Thoracic aorta (tissue), 2 donors: ENCODE data around the gene STX2. TPM values are rescaled to one million over a fixed set of nuclear protein-coding genes. Genes with fewer than 3 reads are reported as not detected.

ENCODE experiments used
- ATAC-seq: fragments of 150-250 bp; one replicate; pipeline ENCODE4 v1.8.0; 2017; ENCODE audit warnings: low read depth; ENCODE audit not compliant: insufficient number of reproducible peaks, low FRiP score
- DNase-seq: peaks from one replicate; pipeline ENCODE4 v3.0.0-alpha.2; 2020; ENCODE audit warnings: low spot score
- H3K27ac ChIP-seq, 2 donors: fragments of 200-600 bp; sonication (generic); 1 replicate in 1 of 2; 2 replicates in 1 of 2; pipeline ENCODE4 v1.5.1; 2016; ENCODE audit warnings: mild to moderate bottlenecking in 2 of 2, moderate library complexity in 2 of 2
- H3K27me3 ChIP-seq: fragments of 200-600 bp; sonication (generic); replicated peaks from 2 replicates; pipeline ENCODE4 v1.6.0; 2016; ENCODE audit warnings: mild to moderate bottlenecking; ENCODE audit not compliant: insufficient read depth
- H3K36me3 ChIP-seq: fragments of 200-600 bp; sonication (generic); one replicate; pipeline ENCODE4 v1.5.1; 2016
- H3K4me1 ChIP-seq, 2 donors: fragments of 200-600 bp; sonication (generic); 1 replicate in 1 of 2; 2 replicates in 1 of 2; pipeline versions ENCODE4 v1.5.1 to v1.6.0; 2016; ENCODE audit warnings: low read depth in 2 of 2, mild to moderate bottlenecking in 1 of 2; ENCODE audit not compliant: control insufficient read depth in 1 of 2
- H3K4me3 ChIP-seq: fragments of 200-600 bp; sonication (generic); 2 replicates; pipeline ENCODE4 v1.5.1; 2016; ENCODE audit warnings: mild to moderate bottlenecking
- H3K9me3 ChIP-seq: fragments of 200-600 bp; sonication (generic); 2 replicates; pipeline ENCODE4 v1.5.1; 2016
- total RNA-seq, 2 donors: library from RNA; depleted of rRNA; stranded (reverse); fragments of >200 nt; gene quantifications; one replicate each; pipeline versions ENCODE4 v1.1.0 to v1.2.3, GENCODE V29; 2016
- TF ChIP-seq, protein P1 (sequence below): fragments of 200-600 bp; sonication (generic); IDR thresholded peaks from one replicate; pipeline ENCODE4 v1.5.1; 2019; ENCODE audit warnings: antibody characterized with exemption

The STX2 gene
- total RNA-seq, 2 donors from 2014 or later, result 27.3 to 27.9 TPM

DNA sequence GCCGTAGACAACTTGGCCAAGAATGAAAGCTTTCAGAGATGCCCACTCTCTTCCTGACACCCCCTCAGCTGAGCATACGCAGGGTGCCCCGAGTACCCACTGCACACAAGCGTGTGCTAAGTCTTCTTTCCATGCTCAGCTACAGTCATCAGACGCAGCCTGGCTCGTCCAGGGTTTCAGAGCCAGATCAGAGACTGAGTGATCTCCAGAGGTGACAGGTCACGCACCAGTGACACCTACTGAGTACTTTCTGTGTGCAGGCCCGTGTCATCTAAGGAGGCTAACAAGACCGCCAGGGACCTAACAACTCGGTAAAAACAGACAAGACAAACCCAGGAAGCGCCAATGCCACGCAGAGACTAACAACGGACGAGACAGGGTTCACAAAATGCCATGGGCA lies 25.1 kb downstream of the STX2 start:
- Histone ChIP-seq H3K4me3 (no peak overlapping the region), H3K27ac (no peak overlapping the region), H3K4me1 (no peaks in the 10 kb centered on the region), H3K36me3 (peaks cover 6% of the 10 kb centered on the region), H3K27me3 (no peaks in the 10 kb centered on the region), H3K9me3 (no peaks in the 10 kb centered on the region)
- ATAC-seq (no peak), DNase-seq (no peak)
- TF ChIP-seq, protein P1, sequence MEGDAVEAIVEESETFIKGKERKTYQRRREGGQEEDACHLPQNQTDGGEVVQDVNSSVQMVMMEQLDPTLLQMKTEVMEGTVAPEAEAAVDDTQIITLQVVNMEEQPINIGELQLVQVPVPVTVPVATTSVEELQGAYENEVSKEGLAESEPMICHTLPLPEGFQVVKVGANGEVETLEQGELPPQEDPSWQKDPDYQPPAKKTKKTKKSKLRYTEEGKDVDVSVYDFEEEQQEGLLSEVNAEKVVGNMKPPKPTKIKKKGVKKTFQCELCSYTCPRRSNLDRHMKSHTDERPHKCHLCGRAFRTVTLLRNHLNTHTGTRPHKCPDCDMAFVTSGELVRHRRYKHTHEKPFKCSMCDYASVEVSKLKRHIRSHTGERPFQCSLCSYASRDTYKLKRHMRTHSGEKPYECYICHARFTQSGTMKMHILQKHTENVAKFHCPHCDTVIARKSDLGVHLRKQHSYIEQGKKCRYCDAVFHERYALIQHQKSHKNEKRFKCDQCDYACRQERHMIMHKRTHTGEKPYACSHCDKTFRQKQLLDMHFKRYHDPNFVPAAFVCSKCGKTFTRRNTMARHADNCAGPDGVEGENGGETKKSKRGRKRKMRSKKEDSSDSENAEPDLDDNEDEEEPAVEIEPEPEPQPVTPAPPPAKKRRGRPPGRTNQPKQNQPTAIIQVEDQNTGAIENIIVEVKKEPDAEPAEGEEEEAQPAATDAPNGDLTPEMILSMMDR, result no peak

DNA sequence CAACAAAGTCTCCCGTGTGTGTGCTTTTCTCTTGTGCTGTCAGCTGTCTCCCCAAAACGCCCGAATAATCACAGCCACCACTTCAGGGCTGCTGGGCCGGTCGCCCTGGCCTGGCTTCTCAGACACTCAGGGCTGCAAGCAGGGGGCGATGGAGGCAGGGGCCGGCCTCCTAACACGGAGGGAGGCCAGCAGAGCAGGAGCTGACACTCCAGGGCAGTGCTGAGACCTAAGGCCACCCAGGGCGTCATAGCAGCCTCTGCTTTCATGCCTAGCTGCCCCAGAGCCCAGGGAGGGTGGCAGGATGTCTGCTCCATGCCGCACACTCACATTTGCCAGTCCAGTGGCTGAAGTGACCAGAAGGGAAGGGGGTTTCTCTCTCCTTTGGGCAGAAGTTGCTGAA lies 25.6 kb downstream of the STX2 start:
- TF ChIP-seq, protein P1, result no peak
- no peak for DNase-seq
- H3K4me1 ChIP-seq, result no peaks in the 10 kb centered on the region
- H3K27ac ChIP-seq, result no peak overlapping the region
- no peak for ATAC-seq
- no peak overlapping the region for H3K4me3 ChIP-seq
- no peaks in the 10 kb centered on the region for H3K9me3 ChIP-seq
- H3K27me3 ChIP-seq, result no peaks in the 10 kb centered on the region
- peaks cover 7% of the 10 kb centered on the region for H3K36me3 ChIP-seq

DNA sequence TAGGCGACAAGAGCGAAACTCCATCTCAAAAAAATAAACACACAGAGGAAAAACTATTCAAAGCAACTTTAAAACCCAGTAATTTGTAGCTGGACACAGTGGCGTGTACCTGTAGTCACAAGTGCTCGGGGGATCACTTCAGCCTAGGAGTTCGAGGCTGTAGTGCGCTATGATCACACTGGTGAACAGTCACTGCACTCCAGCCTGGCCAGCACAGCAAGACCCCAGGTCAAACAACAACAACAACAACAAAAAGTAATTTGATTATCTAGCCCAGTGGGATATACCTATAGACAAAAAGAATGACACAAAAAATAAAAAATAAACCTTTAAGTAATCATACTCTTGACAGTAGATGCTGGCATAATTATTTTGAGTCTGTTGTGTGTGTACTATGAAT lies 29.3 kb downstream of the STX2 start:
- H3K4me3 ChIP-seq, result no peak overlapping the region
- no peaks in the 10 kb centered on the region for H3K4me1 ChIP-seq
- peaks cover 30% of the 10 kb centered on the region for H3K36me3 ChIP-seq
- no peak overlapping the region for H3K27ac ChIP-seq
- DNase-seq (no peak), ATAC-seq (no peak)
- TF ChIP-seq, protein P1, result no peak
- H3K27me3 ChIP-seq, result no peaks in the 10 kb centered on the region
- no peaks in the 10 kb centered on the region for H3K9me3 ChIP-seq

DNA sequence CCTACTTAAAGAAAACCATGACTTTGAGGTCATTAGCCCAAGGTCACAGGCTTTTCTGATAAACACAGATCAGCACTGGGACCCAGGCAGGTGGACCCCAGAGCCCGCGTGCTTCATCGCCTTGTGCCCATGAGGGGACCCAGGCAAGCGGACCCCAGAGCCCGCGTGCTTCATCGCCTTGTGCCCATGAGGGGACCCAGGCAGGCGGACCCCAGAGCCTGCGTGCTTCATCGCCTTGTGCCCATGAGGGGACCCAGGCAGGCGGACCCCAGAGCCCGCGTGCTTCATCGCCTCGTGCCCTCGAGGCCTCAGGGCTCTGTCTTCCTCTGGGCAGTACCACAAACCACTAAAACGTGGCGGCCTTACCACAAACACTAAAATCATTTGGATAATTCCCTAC lies 31.7 kb downstream of the STX2 start:
- peaks cover 39% of the 10 kb centered on the region for H3K36me3 ChIP-seq

DNA sequence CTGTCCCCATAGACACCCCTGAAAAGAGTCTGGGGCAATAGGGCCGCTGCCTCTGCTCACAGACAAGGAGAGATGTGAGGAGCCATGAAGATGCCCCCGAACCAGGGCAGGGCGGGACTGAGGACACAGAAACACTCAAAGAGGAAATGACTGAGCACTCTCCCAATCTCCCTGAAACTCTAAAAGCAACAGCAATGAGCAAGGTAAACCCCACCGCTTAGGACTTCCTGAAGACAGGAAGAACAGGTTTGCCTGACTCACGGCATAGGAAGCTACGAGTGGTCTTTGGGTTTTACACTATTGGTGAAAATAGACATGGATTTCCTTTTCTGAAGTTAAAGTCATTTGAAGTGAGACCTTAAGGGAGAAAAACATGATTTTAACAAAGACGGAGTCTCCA lies 32.5 kb downstream of the STX2 start:
- Histone ChIP-seq H3K9me3 (no peaks in the 10 kb centered on the region), H3K27ac (no peak overlapping the region), H3K4me3 (no peak overlapping the region), H3K36me3 (peaks cover 39% of the 10 kb centered on the region), H3K4me1 (no peaks in the 10 kb centered on the region), H3K27me3 (no peaks in the 10 kb centered on the region)
- DNase-seq, result no peak
- TF ChIP-seq, protein P1, result no peak
- ATAC-seq, result no peak

More for the DNA sequence above, 31.7 kb downstream of the STX2 start:
- Histone ChIP-seq H3K9me3 (no peaks in the 10 kb centered on the region), H3K4me1 (no peaks in the 10 kb centered on the region), H3K4me3 (no peak overlapping the region), H3K27me3 (no peaks in the 10 kb centered on the region), H3K27ac (no peak overlapping the region)
- ATAC-seq (no peak), DNase-seq (no peak)
- TF ChIP-seq, protein P1, result no peak
